Fibroblast of skin of scalp (primary cell): ENCODE measurements around the gene HDAC7.

ENCODE experiments used
- DNase-seq: peaks from one replicate; pipeline ENCODE4 v3.0.0-alpha.2; 2013

Gene HDAC7

GRCh38 chr12:47791351-47791746 is 28.4 kb downstream of the HDAC7 start:
- DNase-seq, result no peak

- no peak for DNase-seq
These were observed 28.9 kb downstream of the HDAC7 start for GRCh38 chr12:47790676-47791350.

- DNase-seq, result no peak
These were observed 29.8 kb downstream of the HDAC7 start for GRCh38 chr12:47789712-47790489.

DNA sequence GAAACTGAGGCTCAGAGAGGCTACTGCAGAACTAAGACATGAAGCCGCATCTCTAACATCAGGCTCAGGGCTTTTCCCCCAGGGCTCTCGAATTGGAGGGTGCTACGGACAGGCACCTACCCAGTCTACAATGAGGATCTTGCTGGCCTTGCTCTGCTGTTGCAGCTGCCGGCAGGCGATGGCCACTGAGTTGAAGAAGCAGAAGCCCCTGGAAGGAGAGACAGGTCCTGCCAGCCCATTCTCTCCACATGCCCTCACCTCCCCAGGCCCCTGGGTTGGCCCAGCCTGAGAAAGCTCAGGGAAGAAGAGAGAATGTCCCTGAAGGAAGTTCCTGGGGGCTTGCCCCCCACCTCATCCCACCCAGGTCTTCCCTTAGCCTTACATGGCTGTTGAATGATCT is 30.6 kb downstream of the HDAC7 start:
- no peak for DNase-seq

DNA sequence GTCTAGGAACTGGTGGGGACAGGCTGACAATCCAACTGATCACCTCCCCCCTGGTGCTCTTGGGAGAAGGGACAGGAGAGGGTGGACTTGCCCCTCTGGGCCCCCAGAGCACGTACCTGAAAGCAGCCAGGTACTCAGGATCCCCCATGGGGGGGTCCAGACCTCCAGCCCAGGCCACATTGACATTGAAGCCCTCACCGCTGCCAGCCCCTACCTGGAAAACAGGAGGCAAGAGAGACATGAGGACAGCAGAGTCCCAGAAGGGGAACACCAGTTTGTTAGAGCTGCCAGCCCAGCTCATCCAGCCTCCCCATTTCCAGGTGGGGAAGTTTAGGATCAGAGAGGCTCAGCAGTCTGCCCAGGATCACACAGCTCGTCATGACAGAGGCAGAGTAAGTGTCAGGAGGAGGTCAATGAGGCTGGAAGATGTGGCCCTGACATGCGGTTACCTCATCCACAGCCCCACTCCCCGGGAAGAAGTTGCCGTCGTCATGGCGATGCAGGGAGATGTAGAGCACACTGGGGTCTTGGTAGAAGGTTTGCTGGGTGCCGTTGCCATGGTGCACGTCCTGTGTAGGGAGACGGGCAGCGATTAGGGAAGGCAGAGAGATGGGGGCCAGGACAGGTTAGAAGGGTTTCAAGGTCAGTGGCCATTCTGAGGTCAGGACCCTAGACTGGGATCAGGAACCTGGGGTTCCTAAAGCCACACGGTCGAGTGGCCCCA is 31.9 kb downstream of the HDAC7 start:
- DNase-seq, result no peak

DNA sequence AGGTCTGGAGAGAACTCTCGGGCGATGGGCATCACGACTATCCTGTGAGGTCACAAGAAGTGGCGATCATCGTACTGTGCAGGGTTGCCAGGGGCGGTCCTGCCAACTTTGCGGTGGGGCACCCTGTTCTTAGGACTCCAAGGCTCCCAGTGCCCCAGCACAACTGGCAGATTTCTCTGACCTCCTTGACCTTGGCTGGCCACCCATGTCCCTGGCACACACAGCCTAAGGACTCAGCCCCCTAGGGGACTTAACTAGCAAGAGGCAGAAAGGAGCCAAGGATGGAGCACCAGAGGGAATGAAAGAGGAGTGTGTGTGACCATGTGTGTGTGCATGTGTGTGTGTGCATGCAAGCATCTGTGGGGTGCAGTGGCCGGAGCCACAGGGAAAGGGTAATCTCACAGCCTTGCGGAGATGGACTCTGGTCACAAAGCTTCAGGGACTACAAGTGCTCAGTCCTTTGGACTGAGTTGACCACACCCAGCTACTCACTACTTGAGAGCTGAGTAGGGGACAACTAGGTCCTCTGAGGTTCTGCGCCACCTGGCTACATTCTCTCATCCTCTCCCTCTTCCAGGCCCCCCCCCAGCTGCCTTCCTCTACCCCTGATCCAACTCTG is 32.9 kb downstream of the HDAC7 start:
- DNase-seq, result no peak

GRCh38 chr12:47785887-47786661 is 33.6 kb downstream of the HDAC7 start:
- DNase-seq, result no peak

GRCh38 chr12:47785036-47785886 is 34.4 kb downstream of the HDAC7 start:
- no peak for DNase-seq

DNA sequence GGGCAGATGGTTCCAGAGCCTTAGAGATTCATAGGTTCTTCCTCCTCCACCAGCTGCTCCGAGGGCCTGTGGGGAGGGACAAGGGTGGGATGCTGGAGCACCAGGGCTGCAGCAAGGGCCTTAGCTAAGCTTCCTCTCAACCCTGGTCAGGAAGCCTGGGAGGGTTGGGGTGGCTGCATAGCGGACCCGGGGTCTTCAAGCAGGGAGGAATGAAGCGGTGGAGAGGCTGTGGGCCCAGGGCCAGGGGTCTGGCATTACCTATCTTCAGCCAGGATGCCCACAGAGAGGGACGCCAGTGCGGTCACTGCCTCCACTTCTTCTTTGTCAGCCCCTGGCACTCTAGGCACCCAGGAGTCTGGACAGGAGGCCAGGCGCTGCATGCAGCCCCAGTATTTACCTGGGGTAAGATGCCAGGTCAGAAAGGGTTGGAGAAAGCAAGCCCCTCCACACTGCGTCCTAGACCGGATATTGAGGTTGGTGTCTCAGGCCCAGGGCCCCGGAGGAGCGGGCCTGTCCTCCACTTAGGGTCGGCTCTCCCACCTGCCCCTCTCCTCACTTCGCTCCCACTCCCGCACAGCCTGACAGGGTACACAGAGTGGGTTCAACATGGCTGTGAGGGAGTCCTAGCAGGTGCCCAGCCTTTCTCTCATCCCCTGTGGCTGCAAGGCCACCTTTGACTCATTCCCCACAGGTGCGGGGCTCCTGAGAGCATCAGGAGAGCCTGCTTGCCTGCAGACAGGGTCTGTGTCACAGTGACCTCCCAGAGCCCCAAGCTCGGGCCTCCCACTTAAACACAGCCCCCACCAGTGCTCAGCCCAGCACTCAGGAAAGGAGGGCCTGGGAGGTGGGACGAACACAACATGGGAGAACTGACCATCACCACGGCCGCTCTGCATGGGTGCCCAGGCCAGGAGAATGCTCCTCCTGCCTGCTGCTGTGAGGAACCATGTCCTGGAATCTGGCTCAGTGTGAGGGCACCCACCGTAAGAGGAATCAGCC is 35.6 kb downstream of the HDAC7 start:
- DNase-seq, result no peak

- DNase-seq, result no peak
These were observed 36.5 kb downstream of the HDAC7 start for GRCh38 chr12:47783024-47783755.

GRCh38 chr12:47782372-47782770 is 37.3 kb downstream of the HDAC7 start:
- DNase-seq, result no peak

- no peak for DNase-seq
These were observed 38.0 kb downstream of the HDAC7 start for GRCh38 chr12:47781479-47782371.

DNA sequence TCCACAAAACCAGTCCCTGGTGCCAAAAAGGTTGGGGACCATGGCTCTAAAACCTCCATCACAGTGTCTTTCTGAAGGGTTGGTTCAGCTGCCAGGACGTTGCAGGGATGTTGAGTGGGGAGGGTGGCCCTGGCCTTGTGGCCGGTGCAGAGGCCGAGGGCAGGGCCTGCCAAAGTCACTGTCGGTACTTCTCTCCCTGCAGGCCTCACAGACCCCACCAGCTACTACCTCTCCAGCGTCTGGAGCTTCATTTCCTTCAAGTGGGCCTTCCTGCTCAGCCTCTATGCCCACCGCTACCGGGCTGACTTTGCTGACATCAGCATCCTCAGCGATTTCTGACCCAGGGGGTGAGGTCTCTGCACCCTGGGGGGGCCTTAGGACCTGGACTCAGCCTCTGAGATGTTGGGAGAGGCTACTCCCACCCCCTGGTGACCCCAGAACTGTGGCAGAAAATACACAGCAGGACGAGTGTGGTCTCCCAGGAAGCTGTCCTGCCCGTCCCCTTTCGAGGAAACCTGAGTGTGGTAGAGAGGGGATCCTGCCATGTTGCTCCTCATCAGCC is 39.7 kb downstream of the HDAC7 start:
- no peak for DNase-seq

GRCh38 chr12:47779301-47779942 is 40.3 kb downstream of the HDAC7 start:
- DNase-seq, result peak; percentile 84

GRCh38 chr12:47778881-47779280 is 40.8 kb downstream of the HDAC7 start:
- no peak for DNase-seq

- no peak for DNase-seq
These were observed 41.8 kb downstream of the HDAC7 start for GRCh38 chr12:47777741-47778558.
